ENCODE results near the gene SLC2A10. TPM values are rescaled to one million over a fixed set of nuclear protein-coding genes. Genes with fewer than 3 reads are reported as not detected.

SLC2A10 gene
- total RNA-seq, 1 experiment from 2014 or later = not detected

DNA sequence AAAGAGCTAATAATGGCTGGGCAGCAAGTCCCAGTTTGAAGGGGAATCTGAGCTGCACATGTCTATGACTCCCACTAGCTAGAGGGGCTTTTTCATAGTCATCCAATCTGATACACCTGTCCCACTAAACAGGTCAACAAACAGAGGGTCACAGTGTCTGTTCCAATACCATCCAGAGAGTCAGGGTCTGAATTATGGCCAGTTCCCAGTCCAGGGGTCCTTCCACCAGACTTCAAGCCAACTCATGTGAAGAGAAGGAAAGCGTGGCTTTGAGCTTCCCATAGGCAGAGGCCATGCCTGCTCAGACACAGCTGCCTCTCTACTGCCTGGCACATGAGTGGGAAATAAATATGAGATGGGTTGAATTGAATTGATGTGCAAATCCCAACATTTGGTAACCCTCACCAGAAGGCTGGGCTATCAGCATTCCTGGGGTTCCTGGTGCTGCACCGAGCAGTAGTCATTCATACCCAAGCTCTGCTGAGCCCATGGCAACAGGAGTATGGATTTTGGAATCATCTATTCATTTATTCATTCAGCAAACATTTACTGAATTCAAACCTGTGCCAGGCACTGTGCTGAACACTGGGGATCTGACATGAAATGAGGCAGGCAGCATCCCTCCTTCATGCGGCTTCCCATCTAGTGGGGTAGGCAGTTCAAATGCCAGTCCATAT lies 37.4 kb upstream of the SLC2A10 start:
- ChIA-PET POLR2A (ENCODE audit: low non-redundant PET) (no interaction called here), CTCF (no interaction called here)
- intact Hi-C loops (cut with micrococcal nuclease; ENCODE audit: unreplicated experiment) = no loop called here
- BruUV-seq (replicated peaks) = no TSS peak
- no peak overlapping the region for H3K27ac ChIP-seq (ENCODE audit: low read depth, low read length, poor library complexity, severe bottlenecking)
- H3K4me3 ChIP-seq (ENCODE audit: low read depth, low read length, poor library complexity, severe bottlenecking) = no peak overlapping the region
- H3K27me3 ChIP-seq (replicated peaks; ENCODE audit: insufficient read depth, low read depth, low read length, poor library complexity) = no peaks in the 10 kb centered on the region
- no peak for TF ChIP-seq EZH2 (IDR thresholded peaks at IDR 0.05; ENCODE audit: borderline replicate concordance, low read depth, low read length, poor library complexity, severe bottlenecking)
- TF ChIP-seq, protein P1, sequence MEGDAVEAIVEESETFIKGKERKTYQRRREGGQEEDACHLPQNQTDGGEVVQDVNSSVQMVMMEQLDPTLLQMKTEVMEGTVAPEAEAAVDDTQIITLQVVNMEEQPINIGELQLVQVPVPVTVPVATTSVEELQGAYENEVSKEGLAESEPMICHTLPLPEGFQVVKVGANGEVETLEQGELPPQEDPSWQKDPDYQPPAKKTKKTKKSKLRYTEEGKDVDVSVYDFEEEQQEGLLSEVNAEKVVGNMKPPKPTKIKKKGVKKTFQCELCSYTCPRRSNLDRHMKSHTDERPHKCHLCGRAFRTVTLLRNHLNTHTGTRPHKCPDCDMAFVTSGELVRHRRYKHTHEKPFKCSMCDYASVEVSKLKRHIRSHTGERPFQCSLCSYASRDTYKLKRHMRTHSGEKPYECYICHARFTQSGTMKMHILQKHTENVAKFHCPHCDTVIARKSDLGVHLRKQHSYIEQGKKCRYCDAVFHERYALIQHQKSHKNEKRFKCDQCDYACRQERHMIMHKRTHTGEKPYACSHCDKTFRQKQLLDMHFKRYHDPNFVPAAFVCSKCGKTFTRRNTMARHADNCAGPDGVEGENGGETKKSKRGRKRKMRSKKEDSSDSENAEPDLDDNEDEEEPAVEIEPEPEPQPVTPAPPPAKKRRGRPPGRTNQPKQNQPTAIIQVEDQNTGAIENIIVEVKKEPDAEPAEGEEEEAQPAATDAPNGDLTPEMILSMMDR (conservative IDR thresholded peaks at IDR 0.05; ENCODE audit: low read depth, low read length) = no peak
- H3K9me3 ChIP-seq (ENCODE audit: low read depth, low read length, poor library complexity, severe bottlenecking) = peaks cover 6% of the 10 kb centered on the region
- H3K36me3 ChIP-seq (ENCODE audit: insufficient read depth, low read length, poor library complexity, severe bottlenecking) = no peaks in the 10 kb centered on the region
- H3K4me1 ChIP-seq (ENCODE audit: insufficient read depth, low read length, poor library complexity, severe bottlenecking) = no peaks in the 10 kb centered on the region
- no peak for DNase-seq (ENCODE audit: low spot score)

DNA sequence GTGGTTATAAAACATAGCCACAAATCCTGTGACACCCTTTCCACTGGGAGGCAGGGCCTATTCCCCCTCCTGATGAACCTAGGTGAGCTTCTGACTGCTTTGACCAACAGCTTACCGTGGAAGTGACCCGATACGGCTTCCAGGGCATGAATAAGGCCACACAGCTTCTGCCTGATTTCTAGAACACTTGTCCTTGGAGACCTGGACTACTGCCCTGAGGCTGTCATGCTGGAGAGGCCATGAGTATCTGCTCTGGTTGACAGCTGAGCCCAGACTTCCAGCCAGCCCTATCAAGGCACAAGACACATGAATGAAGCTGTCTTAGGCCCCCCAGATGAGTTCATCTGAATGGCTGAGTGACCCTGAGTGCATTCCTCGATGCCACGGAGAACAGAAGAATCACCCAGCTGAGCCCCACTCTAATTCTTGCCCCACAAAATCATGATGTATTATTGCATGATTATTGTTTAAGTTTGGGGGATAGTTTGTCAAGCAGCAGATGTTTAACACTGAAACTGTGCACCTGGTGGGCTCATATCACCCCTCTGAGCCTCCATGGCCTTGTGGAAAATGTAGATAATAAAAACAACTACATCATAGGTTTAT lies 36.8 kb upstream of the SLC2A10 start:
- BruUV-seq (replicated peaks) = no TSS peak
- no peak for DNase-seq (ENCODE audit: low spot score)

DNA sequence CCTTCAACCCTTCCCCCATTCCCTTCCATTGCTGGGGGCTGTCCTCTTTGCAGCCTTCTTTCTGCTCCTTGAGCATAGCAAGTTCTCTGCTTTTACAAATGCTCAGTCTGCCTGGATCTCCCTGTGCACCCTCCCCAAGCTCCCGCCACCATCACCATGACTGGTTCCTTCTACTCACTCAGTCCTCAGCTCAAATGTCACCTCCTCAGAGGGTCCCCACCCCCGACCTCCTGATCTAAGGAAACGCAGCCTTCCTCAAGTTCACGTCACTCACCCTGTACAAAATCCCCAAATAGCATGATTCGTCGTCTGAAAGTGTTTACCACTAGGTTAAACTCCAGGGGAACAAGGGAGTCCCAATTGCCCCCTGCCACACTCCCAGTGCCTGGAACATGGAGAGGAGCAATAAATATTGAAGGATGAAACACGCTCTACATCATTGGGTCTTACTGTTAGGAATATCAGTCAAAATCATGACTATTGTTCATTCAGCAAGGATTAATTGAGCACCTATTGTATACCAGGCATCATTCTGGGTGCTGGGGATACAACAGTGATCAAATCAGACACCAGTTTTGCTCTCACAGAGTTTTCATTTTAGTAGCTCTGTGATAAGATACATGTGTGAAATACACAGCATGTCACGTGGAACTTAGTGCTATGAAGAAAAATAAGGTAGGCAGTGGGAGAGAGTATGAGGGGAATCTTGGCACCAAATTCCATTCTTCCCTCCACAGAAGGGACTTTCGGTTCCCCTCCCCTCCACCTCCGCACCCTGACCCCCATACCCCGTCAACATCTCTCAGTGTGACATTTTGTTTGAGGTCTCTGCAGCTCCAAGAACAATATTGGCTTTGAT lies 35.8 kb upstream of the SLC2A10 start:
- BruUV-seq (replicated peaks) = no TSS peak
- Histone ChIP-seq H3K27ac (ENCODE audit: low read depth, low read length, poor library complexity, severe bottlenecking) (no peak overlapping the region), H3K4me3 (ENCODE audit: low read depth, low read length, poor library complexity, severe bottlenecking) (no peak overlapping the region), H3K36me3 (ENCODE audit: insufficient read depth, low read length, poor library complexity, severe bottlenecking) (no peaks in the 10 kb centered on the region), H3K27me3 (replicated peaks; ENCODE audit: insufficient read depth, low read depth, low read length, poor library complexity) (no peaks in the 10 kb centered on the region), H3K4me1 (ENCODE audit: insufficient read depth, low read length, poor library complexity, severe bottlenecking) (no peaks in the 10 kb centered on the region), H3K9me3 (ENCODE audit: low read depth, low read length, poor library complexity, severe bottlenecking) (peaks cover 6% of the 10 kb centered on the region)
- CTCF ChIA-PET = no interaction called here
- POLR2A ChIA-PET (ENCODE audit: low non-redundant PET) = no interaction called here
- no peak for DNase-seq (ENCODE audit: low spot score)
- TF ChIP-seq EZH2 (IDR thresholded peaks at IDR 0.05; ENCODE audit: borderline replicate concordance, low read depth, low read length, poor library complexity, severe bottlenecking) = no peak
- TF ChIP-seq, protein P1 (conservative IDR thresholded peaks at IDR 0.05; ENCODE audit: low read depth, low read length) = no peak
- intact Hi-C loops (cut with micrococcal nuclease; ENCODE audit: unreplicated experiment) = no loop called here

More for the DNA sequence above, 36.8 kb upstream of the SLC2A10 start:
- ChIA-PET CTCF (no interaction called here), POLR2A (ENCODE audit: low non-redundant PET) (no interaction called here)
- TF ChIP-seq, protein P1 (conservative IDR thresholded peaks at IDR 0.05; ENCODE audit: low read depth, low read length) = no peak
- TF ChIP-seq EZH2 (IDR thresholded peaks at IDR 0.05; ENCODE audit: borderline replicate concordance, low read depth, low read length, poor library complexity, severe bottlenecking) = no peak
- Histone ChIP-seq H3K4me3 (ENCODE audit: low read depth, low read length, poor library complexity, severe bottlenecking) (no peak overlapping the region), H3K36me3 (ENCODE audit: insufficient read depth, low read length, poor library complexity, severe bottlenecking) (no peaks in the 10 kb centered on the region), H3K9me3 (ENCODE audit: low read depth, low read length, poor library complexity, severe bottlenecking) (peaks cover 6% of the 10 kb centered on the region), H3K27ac (ENCODE audit: low read depth, low read length, poor library complexity, severe bottlenecking) (no peak overlapping the region), H3K4me1 (ENCODE audit: insufficient read depth, low read length, poor library complexity, severe bottlenecking) (no peaks in the 10 kb centered on the region), H3K27me3 (replicated peaks; ENCODE audit: insufficient read depth, low read depth, low read length, poor library complexity) (no peaks in the 10 kb centered on the region)
- intact Hi-C loops (cut with micrococcal nuclease; ENCODE audit: unreplicated experiment) = no loop called here
